Omental fat pad (tissue), 4 donors: ENCODE measurements around the gene DUSP16. TPM values are rescaled to one million over a fixed set of nuclear protein-coding genes. Genes with fewer than 3 reads are reported as not detected.
"Not testable (repeated sequence)": the region's sequence is repeated elsewhere in the genome, so short reads cannot be mapped to it uniquely, and the experiment has no call there.

Experiments
- ATAC-seq: fragments of 150-250 bp; one replicate; pipeline ENCODE4 v1.9.1; 2016; ENCODE audit warnings: mild to moderate bottlenecking, moderate library complexity; ENCODE audit not compliant: low FRiP score
- DNase-seq: peaks from one replicate; pipeline ENCODE4 v3.0.0-alpha.2; 2019; ENCODE audit warnings: low spot score
- CTCF ChIP-seq, 3 donors: fragments of 450-650 bp; IDR thresholded peaks; one replicate each; pipeline ENCODE4 v1.5.1; 2016 to 2017; ENCODE audit warnings: antibody characterized with exemption in 3 of 3, mild to moderate bottlenecking in 3 of 3, moderate library complexity in 2 of 3
- total RNA-seq, 4 donors: library from RNA; depleted of rRNA; stranded (reverse); fragments of >200 nt; gene quantifications; one replicate each; pipeline ENCODE4 v1.1.0, GENCODE V29; 2016

DUSP16 gene
- total RNA-seq, 4 donors from 2014 or later: 18.2 to 29.6 (median 18.7) TPM

- no peak for TF ChIP-seq CTCF (IDR thresholded peaks at IDR 0.05)
- DNase-seq (no peak), ATAC-seq (peak; percentile 42)
Measured at GRCh38 chr12:12505544-12506495, 56.8 kb downstream of the DUSP16 start.

GRCh38 chr12:12503384-12504078 lies 59.1 kb downstream of the DUSP16 start:
- DNase-seq (no peak), ATAC-seq (no peak)
- TF ChIP-seq CTCF (IDR thresholded peaks at IDR 0.05): no peak

GRCh38 chr12:12502815-12503151 lies 59.9 kb downstream of the DUSP16 start:
- DNase-seq (no peak), ATAC-seq (no peak)
- no peak for TF ChIP-seq CTCF (IDR thresholded peaks at IDR 0.05)

- not testable (repeated sequence) for ATAC-seq, DNase-seq
Measured at GRCh38 chr12:12502130-12502814, 60.4 kb downstream of the DUSP16 start.

GRCh38 chr12:12501121-12501520 lies 61.5 kb downstream of the DUSP16 start:
- DNase-seq: no peak
- no peak for ATAC-seq
- no peak for TF ChIP-seq CTCF (IDR thresholded peaks at IDR 0.05)

- no peak for ATAC-seq
- no peak for TF ChIP-seq CTCF (IDR thresholded peaks at IDR 0.05)
Measured at GRCh38 chr12:12499909-12500604, 62.6 kb downstream of the DUSP16 start.

GRCh38 chr12:12498210-12498609 lies 64.5 kb downstream of the DUSP16 start:
- TF ChIP-seq CTCF (IDR thresholded peaks at IDR 0.05): no peak
- no peak for DNase-seq
- no peak for ATAC-seq

More at GRCh38 chr12:12499909-12500604, 62.6 kb downstream of the DUSP16 start:
- DNase-seq: no peak
